SK-N-SH (cell line): Measurements from ENCODE around the gene SPRR3. TPM values are rescaled to one million over a fixed set of nuclear protein-coding genes. Genes with fewer than 3 reads are reported as not detected.

Experiments
- CTCF ChIA-PET: fragments of 300-600, 350-600 bp; formaldehyde crosslinking; extraction: SDS; loops from one replicate; lab custom pipeline; 2021; lab: Yijun Ruan, JAX
- POLR2A ChIA-PET: fragments of 350-600 bp; sonication (Branson Sonifier 250); formaldehyde crosslinking; extraction: SDS; loops from one replicate; lab custom pipeline; 2020; ENCODE audit warnings: antibody characterized with exemption, inconsistent platforms; lab: Yijun Ruan, JAX
- DNase-seq: peaks from one replicate; pipeline ENCODE4 v3.0.0; 2012
- H2AFZ ChIP-seq: fragments of 200-600 bp; sonication (generic); 2 replicates; pipeline ENCODE4 v1.8.1; 2016; ENCODE audit warnings: antibody characterized with exemption, mild to moderate bottlenecking, low read depth
- H3F3A ChIP-seq: fragments of 200-600 bp; sonication (generic); replicated peaks from 2 replicates; pipeline ENCODE3; 2016; ENCODE audit warnings: antibody characterized with exemption, mild to moderate bottlenecking; ENCODE audit not compliant: insufficient read depth
- H3K27ac ChIP-seq, 2 experiments: fragments of 200-500 bp in 1 of 2; fragments of 200-600 bp in 1 of 2; sonication (Bioruptor generic) in 1 of 2; sonication (generic), shearing (Covaris generic) in 1 of 2; 2 replicates each; pipeline versions ENCODE4 v1.5.1 to v1.6.1; 2014 to 2016; ENCODE audit warnings: low read depth in 2 of 2, inconsistent platforms in 1 of 2, low read length in 1 of 2, mild to moderate bottlenecking in 1 of 2, mixed read lengths in 1 of 2
- H3K27me3 ChIP-seq: fragments of 200-600 bp; sonication (generic), shearing (Covaris generic); 2 replicates; pipeline ENCODE4 v1.6.1; 2016; ENCODE audit warnings: mixed run types; ENCODE audit not compliant: insufficient read depth
- H3K36me3 ChIP-seq, 2 experiments: fragments of 200-500 bp in 1 of 2; fragments of 200-600 bp in 1 of 2; sonication (Bioruptor generic) in 1 of 2; sonication (generic) in 1 of 2; replicated peaks in 1 of 2; 2 replicates each; pipeline versions ENCODE3 to v1.5.1; 2014 to 2016; ENCODE audit warnings: low read length in 1 of 2, mild to moderate bottlenecking in 1 of 2; ENCODE audit not compliant: insufficient read depth in 2 of 2, control insufficient read depth in 1 of 2
- H3K4me1 ChIP-seq, 2 experiments: fragments of 200-500 bp in 1 of 2; fragments of 200-600 bp in 1 of 2; sonication (Bioruptor generic) in 1 of 2; sonication (generic), shearing (Covaris generic) in 1 of 2; 2 replicates each; pipeline versions ENCODE4 v1.5.1 to v1.6.1; 2014 to 2016; ENCODE audit warnings: low read depth in 1 of 2, low read length in 1 of 2, mixed run types in 1 of 2; ENCODE audit not compliant: insufficient read depth in 2 of 2, control insufficient read depth in 1 of 2
- H3K4me2 ChIP-seq: fragments of 200-600 bp; sonication (generic), shearing (Covaris generic); 2 replicates; pipeline ENCODE4 v1.6.1; 2017; ENCODE audit warnings: mixed run types
- H3K4me3 ChIP-seq, 2 experiments: fragments of 200-500 bp in 1 of 2; fragments of 200-600 bp in 1 of 2; sonication (Bioruptor generic) in 1 of 2; sonication (generic), shearing (Covaris generic) in 1 of 2; 2 replicates each; pipeline versions ENCODE4 v1.5.1 to v1.8.1; 2014 to 2016; ENCODE audit warnings: low read depth in 2 of 2, inconsistent platforms in 1 of 2, low read length in 1 of 2, mild to moderate bottlenecking in 1 of 2, mixed read lengths in 1 of 2, moderate library complexity in 1 of 2
- H3K79me2 ChIP-seq: fragments of 200-600 bp; sonication (generic); 2 replicates; pipeline ENCODE4 v1.8.1; 2017; ENCODE audit warnings: mild to moderate bottlenecking; ENCODE audit not compliant: insufficient read depth
- H3K9ac ChIP-seq: fragments of 200-600 bp; sonication (generic); 2 replicates; pipeline ENCODE4 v1.6.1; 2017; ENCODE audit warnings: mixed run types
- H3K9me2 ChIP-seq: fragments of 200-600 bp; sonication (generic); 2 replicates; pipeline ENCODE4 v1.6.1; 2017; ENCODE audit warnings: mixed run types
- H3K9me3 ChIP-seq: fragments of 200-600 bp; sonication (generic); 2 replicates; pipeline ENCODE4 v1.6.1; 2017; ENCODE audit warnings: mixed run types, mild to moderate bottlenecking, moderate library complexity
- H4K20me1 ChIP-seq: fragments of 200-600 bp; sonication (generic); 2 replicates; pipeline ENCODE4 v1.6.1; 2017; ENCODE audit warnings: mild to moderate bottlenecking, mixed run types; ENCODE audit not compliant: insufficient read depth
- CHD2 ChIP-seq: fragments of 150-350 bp; IDR thresholded peaks from 2 replicates; pipeline ENCODE4 v1.6.1; 2018; ENCODE audit warnings: low read length; ENCODE audit not compliant: partially characterized antibody
- EZH2phosphoT487 ChIP-seq: fragments of 200-600 bp; sonication (generic); IDR thresholded peaks from 2 replicates; pipeline ENCODE4 v1.6.1; 2017; ENCODE audit warnings: low read depth, mixed run types, mild to moderate bottlenecking, antibody characterized with exemption, moderate library complexity, borderline replicate concordance
- FOSL2 ChIP-seq: IDR thresholded peaks from 2 replicates; pipeline ENCODE4 v1.4.0; 2012; ENCODE audit warnings: low read depth, mild to moderate bottlenecking, moderate library complexity, borderline replicate concordance
- FOXJ3 ChIP-seq: sonication (generic); formaldehyde crosslinking; IDR thresholded peaks from 2 replicates; pipeline ENCODE4 v1.5.1; 2020; ENCODE audit warnings: mild to moderate bottlenecking, missing genetic modification reagents
- GABPA ChIP-seq: IDR thresholded peaks from 2 replicates; pipeline ENCODE4 v1.4.0; 2012; ENCODE audit warnings: low read depth, mild to moderate bottlenecking
- GATA2 ChIP-seq: sonication (generic); formaldehyde crosslinking; IDR thresholded peaks from 2 replicates; pipeline ENCODE4 v1.5.0; 2020; ENCODE audit warnings: mild to moderate bottlenecking, missing genetic modification reagents
- JUND ChIP-seq: IDR thresholded peaks from 2 replicates; pipeline ENCODE4 v1.4.0; 2012
- MEF2A ChIP-seq: IDR thresholded peaks from 2 replicates; pipeline ENCODE4 v1.4.0; 2012; ENCODE audit warnings: low read depth, borderline replicate concordance
- MXI1 ChIP-seq: IDR thresholded peaks from 2 replicates; pipeline ENCODE4 v1.6.1; 2012; ENCODE audit warnings: mild to moderate bottlenecking, low read depth, low read length, improper control_type of control experiment
- NRF1 ChIP-seq: IDR thresholded peaks from 2 replicates; pipeline ENCODE4 v1.6.1; 2012; ENCODE audit warnings: low read depth, mild to moderate bottlenecking, low read length
- RAD21 ChIP-seq: IDR thresholded peaks from 2 replicates; pipeline ENCODE4 v1.6.1; 2012; ENCODE audit warnings: mild to moderate bottlenecking, low read length
- RCOR1 ChIP-seq: fragments of 150-350 bp; IDR thresholded peaks from 2 replicates; pipeline ENCODE4 v1.6.1; 2017; ENCODE audit warnings: antibody characterized with exemption, low read length
- RFX5 ChIP-seq: IDR thresholded peaks from 2 replicates; pipeline ENCODE4 v1.6.1; 2012; ENCODE audit warnings: mild to moderate bottlenecking, improper control_type of control experiment, low read length
- RXRA ChIP-seq: IDR thresholded peaks from 2 replicates; pipeline ENCODE4 v1.4.0; 2012; ENCODE audit warnings: low read depth, mild to moderate bottlenecking, borderline replicate concordance
- SIN3A ChIP-seq: IDR thresholded peaks from 2 replicates; pipeline ENCODE4 v1.6.1; 2012; ENCODE audit warnings: low read depth, mild to moderate bottlenecking, low read length, moderate library complexity, borderline replicate concordance
- TAF1 ChIP-seq: IDR thresholded peaks from 2 replicates; pipeline ENCODE4 v1.6.1; 2012; ENCODE audit warnings: low read depth, mild to moderate bottlenecking, low read length, moderate library complexity, borderline replicate concordance
- TEAD4 ChIP-seq: IDR thresholded peaks from 2 replicates; pipeline ENCODE4 v1.4.0; 2012; ENCODE audit warnings: mild to moderate bottlenecking, borderline replicate concordance; ENCODE audit not compliant: insufficient read depth
- WGBS: methylation state at CpG from one replicate; pipeline ENCODE4 v1.1.6; 2017; ENCODE audit warnings: low lambda C conversion rate; 5-methylcytosine and 5-hydroxymethylcytosine counted together
- polyA plus RNA-seq, 3 experiments: library from polyadenylated mRNA; depleted of rRNA; stranded (reverse); fragments of >200 nt; gene quantifications; 2 replicates each; pipeline ENCODE4 v1.2.3, GENCODE V29; 2012
- TF ChIP-seq, protein P1 (sequence below): fragments of 150-350 bp; IDR thresholded peaks from 2 replicates; pipeline ENCODE4 v1.6.1; 2016; ENCODE audit warnings: mild to moderate bottlenecking, low read depth, low read length
- TF ChIP-seq, protein P2 (sequence below): IDR thresholded peaks from 2 replicates; pipeline ENCODE4 v1.4.0; 2012; ENCODE audit warnings: low read depth, borderline replicate concordance
- TF ChIP-seq, protein P3 (sequence below): IDR thresholded peaks from 2 replicates; pipeline ENCODE4 v1.4.0; 2012; ENCODE audit warnings: low read depth, borderline replicate concordance
- TF ChIP-seq, protein P4 (sequence below): IDR thresholded peaks from 2 replicates; pipeline ENCODE4 v1.6.1; 2012; ENCODE audit warnings: mild to moderate bottlenecking, low read depth, low read length, moderate library complexity
- TF ChIP-seq, protein P5 (sequence below): IDR thresholded peaks from 2 replicates; pipeline ENCODE4; 2012
- TF ChIP-seq, protein P6 (sequence below): fragments of 200-600 bp; sonication (generic); IDR thresholded peaks from 2 replicates; pipeline ENCODE4 v1.6.1; 2017; ENCODE audit warnings: antibody characterized with exemption, mild to moderate bottlenecking, moderate library complexity

The SPRR3 gene
- polyA plus RNA-seq, 1 of the 3 experiments (the other 2 are of a cell fraction): not detected

DNA sequence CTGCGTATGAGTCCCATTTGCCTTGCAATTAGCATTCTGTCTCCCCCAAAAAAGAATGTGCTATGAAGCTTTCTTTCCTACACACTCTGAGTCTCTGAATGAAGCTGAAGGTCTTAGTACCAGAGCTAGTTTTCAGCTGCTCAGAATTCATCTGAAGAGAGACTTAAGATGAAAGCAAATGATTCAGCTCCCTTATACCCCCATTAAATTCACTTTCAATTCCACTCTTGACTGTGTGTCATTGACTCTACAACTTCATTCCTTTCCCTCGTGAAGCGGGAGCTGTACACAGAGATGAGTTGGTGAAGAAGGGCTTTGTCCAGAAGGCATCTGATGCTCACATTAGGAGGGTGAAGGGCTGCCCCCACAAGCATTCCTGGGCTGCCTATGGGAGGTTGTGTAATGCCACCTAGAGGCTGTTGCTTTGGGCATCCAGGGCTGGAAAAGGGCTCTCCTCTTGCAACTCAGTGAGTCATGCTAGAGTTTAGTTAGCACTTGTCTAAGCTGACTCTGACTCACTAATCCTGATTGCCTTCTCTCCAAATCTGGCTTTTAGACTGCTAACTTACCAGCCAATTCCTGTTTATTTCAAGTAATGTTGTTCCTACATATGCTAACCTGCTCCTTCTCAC, 31.2 kb downstream of the SPRR3 start:
- H4K20me1 ChIP-seq: no peaks in the 10 kb centered on the region
- H3K27me3 ChIP-seq: no peaks in the 10 kb centered on the region
- 0 out of 2 replicates have a peak overlapping the region, but pooled peaks have one; percentile 26 for H3K4me2 ChIP-seq
- no peaks in the 10 kb centered on the region for H3F3A ChIP-seq
- no peaks in the 10 kb centered on the region for H3K9me3 ChIP-seq
- H3K36me3 ChIP-seq: no peaks in the 10 kb centered on the region
- peak; percentile 5 for DNase-seq
- no peaks in the 10 kb centered on the region for H3K4me1 ChIP-seq
- ChIA-PET CTCF (no interaction called here), POLR2A (no interaction called here)
- no peak overlapping the region for H3K27ac ChIP-seq
- no peaks in the 10 kb centered on the region for H3K9me2 ChIP-seq
- H3K79me2 ChIP-seq: no peaks in the 10 kb centered on the region
- no peak overlapping the region for H3K4me3 ChIP-seq
- no peak overlapping the region for H2AFZ ChIP-seq
- WGBS: 0% methylated on average over 3 of the region's 3 CpGs
- H3K9ac ChIP-seq: no peak overlapping the region
- TF ChIP-seq RXRA (no peak), RAD21 (no peak), NRF1 (no peak), TAF1 (no peak), RFX5 (no peak), JUND (no peak), MEF2A (no peak), SIN3A (no peak), CHD2 (no peak), GABPA (no peak), GATA2 (CRISPR knock-in tag) (no peak), TEAD4 (no peak), FOSL2 (peak; percentile 37; the same call in 1 of the 2 replicates), FOXJ3 (CRISPR knock-in tag) (no peak), RCOR1 (no peak), MXI1 (no peak), EZH2phosphoT487 (no peak)
- TF ChIP-seq, protein P1, sequence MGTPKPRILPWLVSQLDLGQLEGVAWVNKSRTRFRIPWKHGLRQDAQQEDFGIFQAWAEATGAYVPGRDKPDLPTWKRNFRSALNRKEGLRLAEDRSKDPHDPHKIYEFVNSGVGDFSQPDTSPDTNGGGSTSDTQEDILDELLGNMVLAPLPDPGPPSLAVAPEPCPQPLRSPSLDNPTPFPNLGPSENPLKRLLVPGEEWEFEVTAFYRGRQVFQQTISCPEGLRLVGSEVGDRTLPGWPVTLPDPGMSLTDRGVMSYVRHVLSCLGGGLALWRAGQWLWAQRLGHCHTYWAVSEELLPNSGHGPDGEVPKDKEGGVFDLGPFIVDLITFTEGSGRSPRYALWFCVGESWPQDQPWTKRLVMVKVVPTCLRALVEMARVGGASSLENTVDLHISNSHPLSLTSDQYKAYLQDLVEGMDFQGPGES: no peak
- TF ChIP-seq, protein P2, sequence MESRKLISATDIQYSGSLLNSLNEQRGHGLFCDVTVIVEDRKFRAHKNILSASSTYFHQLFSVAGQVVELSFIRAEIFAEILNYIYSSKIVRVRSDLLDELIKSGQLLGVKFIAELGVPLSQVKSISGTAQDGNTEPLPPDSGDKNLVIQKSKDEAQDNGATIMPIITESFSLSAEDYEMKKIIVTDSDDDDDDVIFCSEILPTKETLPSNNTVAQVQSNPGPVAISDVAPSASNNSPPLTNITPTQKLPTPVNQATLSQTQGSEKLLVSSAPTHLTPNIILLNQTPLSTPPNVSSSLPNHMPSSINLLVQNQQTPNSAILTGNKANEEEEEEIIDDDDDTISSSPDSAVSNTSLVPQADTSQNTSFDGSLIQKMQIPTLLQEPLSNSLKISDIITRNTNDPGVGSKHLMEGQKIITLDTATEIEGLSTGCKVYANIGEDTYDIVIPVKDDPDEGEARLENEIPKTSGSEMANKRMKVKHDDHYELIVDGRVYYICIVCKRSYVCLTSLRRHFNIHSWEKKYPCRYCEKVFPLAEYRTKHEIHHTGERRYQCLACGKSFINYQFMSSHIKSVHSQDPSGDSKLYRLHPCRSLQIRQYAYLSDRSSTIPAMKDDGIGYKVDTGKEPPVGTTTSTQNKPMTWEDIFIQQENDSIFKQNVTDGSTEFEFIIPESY: no peak
- TF ChIP-seq, protein P3, sequence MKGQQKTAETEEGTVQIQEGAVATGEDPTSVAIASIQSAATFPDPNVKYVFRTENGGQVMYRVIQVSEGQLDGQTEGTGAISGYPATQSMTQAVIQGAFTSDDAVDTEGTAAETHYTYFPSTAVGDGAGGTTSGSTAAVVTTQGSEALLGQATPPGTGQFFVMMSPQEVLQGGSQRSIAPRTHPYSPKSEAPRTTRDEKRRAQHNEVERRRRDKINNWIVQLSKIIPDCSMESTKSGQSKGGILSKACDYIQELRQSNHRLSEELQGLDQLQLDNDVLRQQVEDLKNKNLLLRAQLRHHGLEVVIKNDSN: no peak
- TF ChIP-seq, protein P4, sequence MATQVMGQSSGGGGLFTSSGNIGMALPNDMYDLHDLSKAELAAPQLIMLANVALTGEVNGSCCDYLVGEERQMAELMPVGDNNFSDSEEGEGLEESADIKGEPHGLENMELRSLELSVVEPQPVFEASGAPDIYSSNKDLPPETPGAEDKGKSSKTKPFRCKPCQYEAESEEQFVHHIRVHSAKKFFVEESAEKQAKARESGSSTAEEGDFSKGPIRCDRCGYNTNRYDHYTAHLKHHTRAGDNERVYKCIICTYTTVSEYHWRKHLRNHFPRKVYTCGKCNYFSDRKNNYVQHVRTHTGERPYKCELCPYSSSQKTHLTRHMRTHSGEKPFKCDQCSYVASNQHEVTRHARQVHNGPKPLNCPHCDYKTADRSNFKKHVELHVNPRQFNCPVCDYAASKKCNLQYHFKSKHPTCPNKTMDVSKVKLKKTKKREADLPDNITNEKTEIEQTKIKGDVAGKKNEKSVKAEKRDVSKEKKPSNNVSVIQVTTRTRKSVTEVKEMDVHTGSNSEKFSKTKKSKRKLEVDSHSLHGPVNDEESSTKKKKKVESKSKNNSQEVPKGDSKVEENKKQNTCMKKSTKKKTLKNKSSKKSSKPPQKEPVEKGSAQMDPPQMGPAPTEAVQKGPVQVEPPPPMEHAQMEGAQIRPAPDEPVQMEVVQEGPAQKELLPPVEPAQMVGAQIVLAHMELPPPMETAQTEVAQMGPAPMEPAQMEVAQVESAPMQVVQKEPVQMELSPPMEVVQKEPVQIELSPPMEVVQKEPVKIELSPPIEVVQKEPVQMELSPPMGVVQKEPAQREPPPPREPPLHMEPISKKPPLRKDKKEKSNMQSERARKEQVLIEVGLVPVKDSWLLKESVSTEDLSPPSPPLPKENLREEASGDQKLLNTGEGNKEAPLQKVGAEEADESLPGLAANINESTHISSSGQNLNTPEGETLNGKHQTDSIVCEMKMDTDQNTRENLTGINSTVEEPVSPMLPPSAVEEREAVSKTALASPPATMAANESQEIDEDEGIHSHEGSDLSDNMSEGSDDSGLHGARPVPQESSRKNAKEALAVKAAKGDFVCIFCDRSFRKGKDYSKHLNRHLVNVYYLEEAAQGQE: no peak
- TF ChIP-seq, protein P5, sequence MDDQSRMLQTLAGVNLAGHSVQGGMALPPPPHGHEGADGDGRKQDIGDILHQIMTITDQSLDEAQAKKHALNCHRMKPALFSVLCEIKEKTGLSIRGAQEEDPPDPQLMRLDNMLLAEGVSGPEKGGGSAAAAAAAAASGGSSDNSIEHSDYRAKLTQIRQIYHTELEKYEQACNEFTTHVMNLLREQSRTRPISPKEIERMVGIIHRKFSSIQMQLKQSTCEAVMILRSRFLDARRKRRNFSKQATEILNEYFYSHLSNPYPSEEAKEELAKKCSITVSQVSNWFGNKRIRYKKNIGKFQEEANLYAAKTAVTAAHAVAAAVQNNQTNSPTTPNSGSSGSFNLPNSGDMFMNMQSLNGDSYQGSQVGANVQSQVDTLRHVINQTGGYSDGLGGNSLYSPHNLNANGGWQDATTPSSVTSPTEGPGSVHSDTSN: no peak
- TF ChIP-seq, protein P6, sequence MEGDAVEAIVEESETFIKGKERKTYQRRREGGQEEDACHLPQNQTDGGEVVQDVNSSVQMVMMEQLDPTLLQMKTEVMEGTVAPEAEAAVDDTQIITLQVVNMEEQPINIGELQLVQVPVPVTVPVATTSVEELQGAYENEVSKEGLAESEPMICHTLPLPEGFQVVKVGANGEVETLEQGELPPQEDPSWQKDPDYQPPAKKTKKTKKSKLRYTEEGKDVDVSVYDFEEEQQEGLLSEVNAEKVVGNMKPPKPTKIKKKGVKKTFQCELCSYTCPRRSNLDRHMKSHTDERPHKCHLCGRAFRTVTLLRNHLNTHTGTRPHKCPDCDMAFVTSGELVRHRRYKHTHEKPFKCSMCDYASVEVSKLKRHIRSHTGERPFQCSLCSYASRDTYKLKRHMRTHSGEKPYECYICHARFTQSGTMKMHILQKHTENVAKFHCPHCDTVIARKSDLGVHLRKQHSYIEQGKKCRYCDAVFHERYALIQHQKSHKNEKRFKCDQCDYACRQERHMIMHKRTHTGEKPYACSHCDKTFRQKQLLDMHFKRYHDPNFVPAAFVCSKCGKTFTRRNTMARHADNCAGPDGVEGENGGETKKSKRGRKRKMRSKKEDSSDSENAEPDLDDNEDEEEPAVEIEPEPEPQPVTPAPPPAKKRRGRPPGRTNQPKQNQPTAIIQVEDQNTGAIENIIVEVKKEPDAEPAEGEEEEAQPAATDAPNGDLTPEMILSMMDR: peak; percentile 56
